HFFc6 (cell line): ENCODE measurements around the gene RAB7A. TPM values are rescaled to one million over a fixed set of nuclear protein-coding genes. Genes with fewer than 3 reads are reported as not detected.
A peak's percentile ranks its signal among the peaks of the same experiment; 100 is the strongest.
"Not testable (repeated sequence)": the region's sequence is repeated elsewhere in the genome, so short reads cannot be mapped to it uniquely, and the experiment has no call there.

Experiments
- DNase-seq: peaks from one replicate; pipeline ENCODE4 v3.0.0-alpha.2; 2018
- H3K27ac Mint-ChIP-seq: 2 replicates; pipeline ENCODE4 v1.8.0; 2020; ENCODE audit warnings: mild to moderate bottlenecking, mixed read lengths
- H3K27me3 Mint-ChIP-seq: 2 replicates; pipeline ENCODE4 v1.8.0; 2021; ENCODE audit warnings: mild to moderate bottlenecking, moderate library complexity, mixed read lengths; ENCODE audit not compliant: insufficient read depth
- H3K36me3 Mint-ChIP-seq: 2 replicates; pipeline ENCODE4 v1.8.0; 2021; ENCODE audit warnings: low read depth, mixed read lengths
- H3K4me1 Mint-ChIP-seq: 2 replicates; pipeline ENCODE4 v1.8.0; 2020; ENCODE audit warnings: low read depth, mixed read lengths
- H3K4me3 Mint-ChIP-seq: 2 replicates; pipeline ENCODE4 v1.8.0; 2020; ENCODE audit warnings: mild to moderate bottlenecking, moderate library complexity, mixed read lengths
- H3K9me3 Mint-ChIP-seq: 2 replicates; pipeline ENCODE4 v1.8.0; 2020; ENCODE audit warnings: mild to moderate bottlenecking, mixed read lengths
- total RNA-seq, 6 experiments: library from RNA; stranded (reverse); fragmentation: NEBNext Ultra II Directional; extraction: Animal tissue kit (Norgen Biotek cat#: 25700); gene quantifications; 2 replicates in 1 of 6; 3 replicates in 5 of 6; pipeline ENCODE4 v1.2.3, GENCODE V29; 2021
- TF ChIP-seq, protein P1 (sequence below): fragments of 200-600 bp; sonication (generic); IDR thresholded peaks from 2 replicates; pipeline ENCODE4 v1.5.0; 2021; ENCODE audit warnings: antibody characterized with exemption, mild to moderate bottlenecking

Gene RAB7A
- total RNA-seq, 6 experiments from 2014 or later = 311 to 355 (median 323) TPM

DNA sequence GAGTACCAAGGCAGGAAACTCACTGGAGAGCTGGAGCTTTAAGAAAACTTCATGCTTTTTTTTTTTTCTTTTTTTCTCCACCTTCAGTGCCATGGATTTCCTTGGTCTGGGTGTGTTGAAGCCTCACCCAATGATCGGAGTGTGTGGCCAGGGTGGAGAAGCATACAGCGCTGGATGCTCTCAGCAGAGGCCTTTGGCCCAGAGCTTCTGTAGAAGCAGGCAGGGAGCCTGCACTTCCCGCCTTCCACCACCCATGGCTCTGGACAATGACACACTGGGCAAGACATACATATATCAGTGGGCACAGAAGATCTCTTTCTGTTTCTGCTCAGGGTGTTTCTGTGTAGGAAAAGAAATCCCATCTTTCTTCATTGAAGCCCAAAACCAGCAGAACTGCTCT, 97.6 kb downstream of the RAB7A start:
- no peaks in the 10 kb centered on the region for H3K9me3 Mint-ChIP-seq
- H3K27ac Mint-ChIP-seq = no peak overlapping the region
- H3K36me3 Mint-ChIP-seq = peaks cover 9% of the 10 kb centered on the region
- H3K27me3 Mint-ChIP-seq = peaks cover 7% of the 10 kb centered on the region
- TF ChIP-seq, protein P1, sequence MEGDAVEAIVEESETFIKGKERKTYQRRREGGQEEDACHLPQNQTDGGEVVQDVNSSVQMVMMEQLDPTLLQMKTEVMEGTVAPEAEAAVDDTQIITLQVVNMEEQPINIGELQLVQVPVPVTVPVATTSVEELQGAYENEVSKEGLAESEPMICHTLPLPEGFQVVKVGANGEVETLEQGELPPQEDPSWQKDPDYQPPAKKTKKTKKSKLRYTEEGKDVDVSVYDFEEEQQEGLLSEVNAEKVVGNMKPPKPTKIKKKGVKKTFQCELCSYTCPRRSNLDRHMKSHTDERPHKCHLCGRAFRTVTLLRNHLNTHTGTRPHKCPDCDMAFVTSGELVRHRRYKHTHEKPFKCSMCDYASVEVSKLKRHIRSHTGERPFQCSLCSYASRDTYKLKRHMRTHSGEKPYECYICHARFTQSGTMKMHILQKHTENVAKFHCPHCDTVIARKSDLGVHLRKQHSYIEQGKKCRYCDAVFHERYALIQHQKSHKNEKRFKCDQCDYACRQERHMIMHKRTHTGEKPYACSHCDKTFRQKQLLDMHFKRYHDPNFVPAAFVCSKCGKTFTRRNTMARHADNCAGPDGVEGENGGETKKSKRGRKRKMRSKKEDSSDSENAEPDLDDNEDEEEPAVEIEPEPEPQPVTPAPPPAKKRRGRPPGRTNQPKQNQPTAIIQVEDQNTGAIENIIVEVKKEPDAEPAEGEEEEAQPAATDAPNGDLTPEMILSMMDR = no peak
- H3K4me1 Mint-ChIP-seq = no peaks in the 10 kb centered on the region
- no peak for DNase-seq
- no peak overlapping the region for H3K4me3 Mint-ChIP-seq

- no peaks in the 10 kb centered on the region for H3K9me3 Mint-ChIP-seq
- H3K4me1 Mint-ChIP-seq = no peaks in the 10 kb centered on the region
- H3K36me3 Mint-ChIP-seq = peaks cover 2% of the 10 kb centered on the region
- DNase-seq = no peak
- peaks cover 7% of the 10 kb centered on the region for H3K27me3 Mint-ChIP-seq
- H3K4me3 Mint-ChIP-seq = no peak overlapping the region
- TF ChIP-seq, protein P1 = no peak
- no peak overlapping the region for H3K27ac Mint-ChIP-seq
These were observed 98.3 kb downstream of the RAB7A start for GRCh38 chr3:128824132-128824850.

GRCh38 chr3:128825117-128825725, 99.2 kb downstream of the RAB7A start:
- Mint-ChIP-seq H3K27me3 (peaks cover 7% of the 10 kb centered on the region), H3K4me1 (no peaks in the 10 kb centered on the region), H3K36me3 (no peaks in the 10 kb centered on the region), H3K27ac (no peak overlapping the region), H3K9me3 (no peaks in the 10 kb centered on the region), H3K4me3 (peak overlapping the region; percentile 7; the same call in 1 of the 2 replicates)
- TF ChIP-seq, protein P1 = no peak
- no peak for DNase-seq

- not testable (repeated sequence) for H3K36me3 Mint-ChIP-seq, H3K9me3 Mint-ChIP-seq, H3K27ac Mint-ChIP-seq, DNase-seq, H3K4me3 Mint-ChIP-seq, H3K27me3 Mint-ChIP-seq, H3K4me1 Mint-ChIP-seq
These were observed 103.1 kb downstream of the RAB7A start for GRCh38 chr3:128829087-128829486.

- not testable (repeated sequence) for H3K27ac Mint-ChIP-seq, H3K27me3 Mint-ChIP-seq, H3K36me3 Mint-ChIP-seq, H3K9me3 Mint-ChIP-seq, H3K4me1 Mint-ChIP-seq, H3K4me3 Mint-ChIP-seq, DNase-seq
These were observed 104.1 kb downstream of the RAB7A start for GRCh38 chr3:128829925-128830625.

GRCh38 chr3:128830762-128831161, 104.8 kb downstream of the RAB7A start:
- H3K4me1 Mint-ChIP-seq, H3K36me3 Mint-ChIP-seq, H3K27me3 Mint-ChIP-seq, DNase-seq, H3K4me3 Mint-ChIP-seq, H3K27ac Mint-ChIP-seq, H3K9me3 Mint-ChIP-seq: not testable (repeated sequence)

- not testable (repeated sequence) for H3K27me3 Mint-ChIP-seq, DNase-seq, H3K36me3 Mint-ChIP-seq, H3K4me3 Mint-ChIP-seq, H3K27ac Mint-ChIP-seq, H3K9me3 Mint-ChIP-seq, H3K4me1 Mint-ChIP-seq
These were observed 107.0 kb downstream of the RAB7A start for GRCh38 chr3:128832979-128833378.
